SK-N-MC (cell line): Measurements from ENCODE around the gene IGFN1.

Source experiments
- EZH2 ChIP-seq: fragments of 200-600 bp; sonication (generic); IDR thresholded peaks from one replicate; pipeline ENCODE4 v1.6.1; 2017; ENCODE audit warnings: antibody characterized with exemption
- POLR2AphosphoS5 ChIP-seq: IDR thresholded peaks from 2 replicates; pipeline ENCODE4 v1.6.1; 2012; ENCODE audit warnings: mild to moderate bottlenecking, low read depth, low read length, borderline replicate concordance

DNA sequence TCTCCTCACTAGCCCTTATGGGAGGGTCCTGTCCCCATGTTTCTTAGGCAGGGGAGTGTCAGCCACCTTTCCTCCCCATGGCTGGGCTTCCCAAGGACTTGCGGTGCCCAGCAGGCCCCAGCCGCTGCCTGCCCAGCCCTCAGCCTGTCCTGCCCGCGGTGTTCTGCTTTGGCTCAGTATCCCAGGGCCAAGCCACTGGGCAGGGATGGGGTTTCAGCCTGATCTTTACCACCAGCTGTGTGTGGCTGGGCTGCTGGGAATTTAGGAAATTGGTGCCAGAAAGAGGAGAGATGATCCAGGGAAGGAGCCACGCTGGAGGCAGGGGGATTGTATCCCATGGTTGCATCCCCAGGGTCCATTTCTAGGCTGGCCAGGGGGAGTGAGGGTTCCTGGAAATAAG, 6.9 kb upstream of the IGFN1 start:
- no peak for TF ChIP-seq EZH2
- TF ChIP-seq POLR2AphosphoS5: no peak
